Ectodermal cell (in vitro differentiated cells): ENCODE data around the gene SUPT4H1.

ENCODE experiments used
- H3K27ac ChIP-seq: 2 replicates; pipeline ENCODE4 v1.7.0; 2013; ENCODE audit warnings: mild to moderate bottlenecking, low read depth, low read length; ENCODE audit not compliant: insufficient read depth, poor library complexity, severe bottlenecking
- H3K27me3 ChIP-seq: 2 replicates; pipeline ENCODE4 v1.7.0; 2013; ENCODE audit warnings: mild to moderate bottlenecking, low read length; ENCODE audit not compliant: insufficient read depth, control insufficient read depth, poor library complexity, severe bottlenecking
- H3K36me3 ChIP-seq: one replicate; pipeline ENCODE4 v1.7.0; 2013; ENCODE audit warnings: low read length; ENCODE audit not compliant: control insufficient read depth, insufficient read depth
- H3K4me1 ChIP-seq: one replicate; pipeline ENCODE4 v1.7.0; 2013; ENCODE audit warnings: low read length; ENCODE audit not compliant: control insufficient read depth, insufficient read depth
- H3K4me3 ChIP-seq: 2 replicates; pipeline ENCODE4 v1.7.0; 2013; ENCODE audit warnings: low read depth, low read length, control low read depth; ENCODE audit not compliant: insufficient read depth
- H3K9me3 ChIP-seq: 2 replicates; pipeline ENCODE4 v1.7.0; 2013; ENCODE audit warnings: mild to moderate bottlenecking, low read length, moderate library complexity; ENCODE audit not compliant: control insufficient read depth
- WGBS, 2 experiments: methylation state at CpG; one replicate each; pipeline ENCODE4 v1.1.7; 2013; ENCODE audit warnings: missing lambda C conversion rate in 2 of 2; 5-methylcytosine and 5-hydroxymethylcytosine counted together

SUPT4H1 gene

DNA sequence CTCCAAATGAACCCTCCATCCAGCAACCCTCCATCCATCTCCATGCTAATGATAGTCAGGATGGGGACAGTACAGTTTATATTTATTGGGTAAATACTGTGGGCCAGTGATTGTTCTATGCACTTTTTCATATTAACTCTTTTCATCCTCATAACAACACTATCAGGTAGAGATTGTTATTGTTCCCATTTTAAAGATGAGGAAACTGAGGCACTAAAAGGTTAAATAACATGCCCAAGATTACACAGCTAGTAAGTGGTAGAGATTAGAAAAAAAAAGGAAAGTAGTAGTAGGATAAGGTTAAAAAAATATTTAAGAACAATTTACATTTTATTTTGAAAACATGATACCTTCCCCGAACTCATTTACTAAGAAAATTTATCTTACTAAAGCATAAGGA is 21.9 kb upstream of the SUPT4H1 start:
- no peaks in the 10 kb centered on the region for H3K27me3 ChIP-seq
- no peak overlapping the region for H3K4me3 ChIP-seq
- no peak overlapping the region for H3K27ac ChIP-seq
- 79 to 100% methylated on average over 1 of the region's 1 CpG for WGBS, 2 experiments
- no peaks in the 10 kb centered on the region for H3K9me3 ChIP-seq
- H3K4me1 ChIP-seq = no peaks in the 10 kb centered on the region
- no peaks in the 10 kb centered on the region for H3K36me3 ChIP-seq

DNA sequence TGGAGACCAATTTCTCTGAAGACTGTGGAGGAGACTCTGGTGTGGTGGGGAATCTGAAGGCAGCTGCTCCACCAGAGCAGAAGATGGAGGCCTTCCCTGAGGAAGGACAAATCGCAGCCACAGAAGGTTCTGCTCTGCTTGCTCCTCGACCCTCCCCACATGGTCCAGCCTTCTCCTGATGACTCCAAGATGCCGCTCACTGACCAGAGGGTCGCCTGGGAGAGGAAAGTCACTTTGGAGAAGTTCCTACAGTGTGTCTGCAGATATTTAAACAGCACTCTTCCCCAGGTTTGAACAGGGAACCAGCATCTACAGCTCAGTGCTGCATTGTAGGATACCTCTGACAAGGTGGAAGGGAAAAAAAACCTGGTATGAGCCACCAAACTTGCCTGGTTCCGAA is 21.0 kb upstream of the SUPT4H1 start:
- WGBS, 2 experiments = 96 to 98% methylated on average over 5 of the region's 5 CpGs
- Histone ChIP-seq H3K4me3 (no peak overlapping the region), H3K4me1 (no peaks in the 10 kb centered on the region), H3K27me3 (no peaks in the 10 kb centered on the region), H3K27ac (no peak overlapping the region), H3K36me3 (no peaks in the 10 kb centered on the region), H3K9me3 (no peaks in the 10 kb centered on the region)

DNA sequence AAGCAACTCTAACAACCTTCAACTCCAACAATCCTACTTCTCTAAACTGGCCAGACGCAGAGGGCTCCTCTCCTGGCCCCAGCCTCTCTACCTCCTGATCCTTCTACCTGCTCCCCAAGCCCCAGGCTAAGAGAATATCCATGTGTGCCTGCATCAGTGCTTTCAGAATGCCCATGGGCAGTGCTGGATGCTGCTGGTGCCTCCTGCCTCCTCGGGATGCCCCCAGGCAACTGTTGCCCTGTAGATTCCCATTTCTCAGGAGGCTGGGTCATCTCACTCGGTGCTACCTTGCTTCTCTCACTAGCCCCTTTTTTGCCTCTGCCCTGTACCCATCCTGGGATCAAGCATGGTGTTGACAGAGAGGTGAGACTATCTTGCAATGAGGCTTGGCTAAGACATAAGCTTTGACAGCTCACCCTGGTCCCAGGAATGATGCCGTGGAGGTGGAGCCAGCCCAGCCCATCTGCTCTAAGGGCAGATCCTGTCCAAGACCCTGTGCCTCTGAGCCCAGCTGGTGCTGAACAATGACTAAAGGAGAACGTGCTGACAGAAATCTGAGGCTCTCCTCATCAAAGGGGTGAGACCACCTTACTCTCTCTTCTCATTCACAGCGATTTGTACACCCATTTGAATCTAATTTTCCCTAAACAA is 19.4 kb upstream of the SUPT4H1 start:
- 90 to 91% methylated on average over 6 of the region's 6 CpGs for WGBS, 2 experiments
- H3K27ac ChIP-seq = no peak overlapping the region
- no peaks in the 10 kb centered on the region for H3K36me3 ChIP-seq
- H3K27me3 ChIP-seq = no peaks in the 10 kb centered on the region
- H3K9me3 ChIP-seq = no peaks in the 10 kb centered on the region
- H3K4me3 ChIP-seq = no peak overlapping the region
- no peaks in the 10 kb centered on the region for H3K4me1 ChIP-seq

DNA sequence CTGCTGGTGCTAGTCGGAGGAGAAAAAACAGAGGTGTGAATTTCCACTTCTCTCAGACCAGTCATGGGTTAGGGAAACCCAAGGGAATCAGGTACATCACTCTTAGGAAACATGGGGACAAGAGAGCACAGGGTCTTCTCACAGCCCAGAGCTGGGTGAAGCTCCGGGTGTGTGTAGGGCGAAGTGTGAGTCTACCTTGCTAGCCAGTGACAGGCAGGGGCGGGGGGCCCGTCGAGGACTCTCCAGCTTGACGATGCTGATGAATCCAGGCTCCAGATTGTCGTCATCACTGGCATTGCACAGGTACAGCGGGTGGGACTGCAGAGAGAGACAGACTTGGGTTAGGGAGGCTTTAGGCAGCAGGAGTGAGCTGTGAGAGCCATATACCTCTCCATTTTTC is 18.7 kb upstream of the SUPT4H1 start:
- Histone ChIP-seq H3K27ac (no peak overlapping the region), H3K4me1 (no peaks in the 10 kb centered on the region)
- 97 to 98% methylated on average over 9 of the region's 9 CpGs for WGBS, 2 experiments

DNA sequence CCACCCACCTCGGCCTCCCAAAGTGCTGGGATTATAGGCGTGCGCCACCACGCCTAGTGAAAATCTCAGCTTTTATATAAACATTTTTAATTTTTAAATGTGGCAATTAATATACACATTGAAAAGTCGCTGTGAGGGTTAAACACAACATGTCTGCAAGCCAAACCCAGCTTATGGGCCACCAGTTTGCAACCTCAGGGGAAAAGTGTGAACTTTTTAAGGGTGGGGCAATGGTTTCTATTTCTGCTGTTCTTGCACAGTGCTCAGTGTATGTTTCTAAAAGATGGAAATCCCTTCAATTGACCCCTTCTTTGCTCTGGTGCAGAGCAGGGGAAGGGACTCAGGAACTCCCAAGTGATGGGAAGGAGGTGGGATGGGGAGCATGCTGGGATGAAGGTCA is 18.3 kb upstream of the SUPT4H1 start:
- H3K36me3 ChIP-seq = no peaks in the 10 kb centered on the region
- WGBS, 2 experiments = 93 to 94% methylated on average over 2 to 5 of the region's 5 CpGs
- H3K27ac ChIP-seq = no peak overlapping the region
- no peak overlapping the region for H3K4me3 ChIP-seq
- no peaks in the 10 kb centered on the region for H3K27me3 ChIP-seq
- H3K9me3 ChIP-seq = no peaks in the 10 kb centered on the region
- H3K4me1 ChIP-seq = no peaks in the 10 kb centered on the region

More for the DNA sequence above, 18.7 kb upstream of the SUPT4H1 start:
- no peaks in the 10 kb centered on the region for H3K27me3 ChIP-seq
- H3K4me3 ChIP-seq = no peak overlapping the region
- H3K36me3 ChIP-seq = no peaks in the 10 kb centered on the region
- H3K9me3 ChIP-seq = no peaks in the 10 kb centered on the region

DNA sequence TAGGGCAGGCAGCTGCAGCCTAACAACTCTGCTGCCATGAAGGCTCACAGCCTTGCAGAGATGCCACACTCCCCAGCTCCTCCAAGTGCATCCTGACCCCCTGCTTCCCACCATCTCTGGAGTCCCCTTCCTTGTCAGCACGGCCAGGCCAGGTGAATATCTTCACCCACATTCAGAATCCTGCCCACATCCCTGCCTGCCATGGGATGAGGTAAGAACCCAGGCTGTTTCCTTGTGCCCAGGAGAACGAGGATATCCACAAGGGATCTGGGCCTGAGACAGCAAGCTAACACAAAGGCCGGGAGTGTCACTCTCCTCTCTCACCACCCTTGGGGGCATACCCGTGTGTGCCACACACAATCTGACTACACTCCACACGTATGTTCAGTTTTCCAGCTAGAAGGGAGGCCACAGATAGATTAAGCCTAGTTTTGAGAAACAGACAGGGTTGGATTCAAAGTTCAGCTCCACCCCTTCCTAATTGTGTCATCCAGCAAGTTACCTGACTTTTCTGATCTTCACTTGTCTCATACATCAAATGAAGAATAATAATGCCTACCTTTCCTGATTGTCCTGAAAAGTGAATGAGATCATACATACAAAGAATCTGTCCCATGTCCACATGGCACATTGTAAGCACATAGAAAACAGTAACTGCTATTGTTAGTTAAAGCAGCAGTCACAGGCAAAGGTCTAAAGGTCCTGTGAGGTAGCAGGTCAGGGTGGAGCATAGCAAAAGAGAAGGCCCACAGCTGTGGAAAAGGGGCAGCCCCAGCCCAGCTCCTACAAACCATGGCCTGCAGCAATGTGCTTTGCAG is 17.4 kb upstream of the SUPT4H1 start:
- Histone ChIP-seq H3K27ac (no peak overlapping the region), H3K27me3 (no peaks in the 10 kb centered on the region), H3K9me3 (no peaks in the 10 kb centered on the region), H3K4me3 (no peak overlapping the region), H3K4me1 (peaks cover 2% of the 10 kb centered on the region), H3K36me3 (no peaks in the 10 kb centered on the region)
- 87 to 89% methylated on average over 5 of the region's 5 CpGs for WGBS, 2 experiments

DNA sequence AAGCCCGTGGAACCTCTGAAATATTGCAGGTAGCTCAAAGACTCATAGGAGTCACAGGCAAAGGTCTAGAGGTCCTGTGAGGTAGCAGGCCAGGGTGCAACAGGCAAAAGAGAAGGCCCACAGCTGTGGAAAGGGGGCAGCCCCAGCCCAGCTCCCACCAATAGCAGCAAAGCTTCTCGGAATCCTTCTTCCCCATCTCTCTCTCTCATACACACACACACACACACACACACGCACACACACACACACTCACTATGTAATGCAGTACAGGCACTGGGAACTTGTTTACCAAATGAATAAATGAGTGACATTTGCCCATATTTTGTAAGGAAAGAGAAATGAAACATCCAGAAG is 16.8 kb upstream of the SUPT4H1 start:
- Histone ChIP-seq H3K27ac (no peak overlapping the region), H3K4me3 (no peak overlapping the region), H3K36me3 (no peaks in the 10 kb centered on the region), H3K27me3 (no peaks in the 10 kb centered on the region), H3K9me3 (no peaks in the 10 kb centered on the region), H3K4me1 (peaks cover 7% of the 10 kb centered on the region)
- 81 to 100% methylated on average over 2 to 3 of the region's 3 CpGs for WGBS, 2 experiments

DNA sequence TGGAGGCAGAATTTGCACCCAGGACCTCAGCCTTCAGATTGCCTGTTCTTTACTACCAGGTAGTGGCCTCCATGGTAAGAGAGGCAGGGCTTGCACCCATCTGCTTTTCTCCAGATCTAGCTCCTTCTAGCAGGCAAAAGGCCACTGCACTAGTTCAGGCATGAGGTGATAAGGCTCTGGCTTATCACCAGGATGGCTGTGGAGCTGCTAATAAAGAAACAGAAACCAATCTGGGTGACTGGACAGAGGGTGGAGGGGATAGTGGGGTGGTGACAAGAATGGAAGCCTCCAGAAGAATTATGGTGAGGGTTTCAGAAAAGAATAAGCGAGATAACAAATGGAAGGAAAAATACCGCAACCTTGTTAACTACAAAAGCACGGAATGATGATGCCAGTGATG is 15.5 kb upstream of the SUPT4H1 start:
- Histone ChIP-seq H3K36me3 (no peaks in the 10 kb centered on the region), H3K27me3 (no peaks in the 10 kb centered on the region), H3K4me1 (peaks cover 12% of the 10 kb centered on the region), H3K9me3 (no peaks in the 10 kb centered on the region), H3K4me3 (no peak overlapping the region), H3K27ac (no peak overlapping the region)
- 97 to 98% methylated on average over 3 of the region's 3 CpGs for WGBS, 2 experiments

DNA sequence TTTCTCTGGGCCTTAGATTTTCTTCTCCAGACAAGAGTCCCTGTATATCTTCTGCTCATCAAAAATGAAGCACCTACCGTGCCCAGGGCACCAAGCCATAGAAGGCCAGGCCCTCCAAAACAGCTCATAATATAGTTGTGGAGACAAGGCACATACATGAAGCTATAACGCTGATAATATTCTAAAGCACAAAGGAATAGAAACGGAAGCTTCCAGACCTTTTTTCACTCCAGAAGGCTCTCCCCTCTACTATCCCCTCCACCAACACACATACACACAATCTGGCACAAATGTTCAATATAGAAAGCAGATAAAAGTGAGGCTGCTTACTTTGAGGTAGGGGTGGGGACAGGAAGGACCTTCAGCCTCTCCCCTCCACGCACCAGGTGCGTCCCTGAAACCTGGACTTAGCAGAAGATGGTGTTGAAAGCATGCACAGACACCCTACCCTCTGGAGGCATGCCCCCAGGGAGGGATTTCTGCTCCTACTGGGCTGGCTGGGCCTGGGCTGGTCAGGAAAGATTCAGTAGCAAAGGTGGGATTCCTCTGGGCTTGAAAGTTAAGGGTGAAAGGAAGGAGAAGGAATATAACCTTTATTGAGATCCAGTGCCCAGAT is 14.1 kb upstream of the SUPT4H1 start:
- H3K27me3 ChIP-seq = no peaks in the 10 kb centered on the region
- no peak overlapping the region for H3K4me3 ChIP-seq
- no peak overlapping the region for H3K27ac ChIP-seq
- H3K9me3 ChIP-seq = no peaks in the 10 kb centered on the region
- H3K36me3 ChIP-seq = no peaks in the 10 kb centered on the region
- 72 to 73% methylated on average over 5 of the region's 5 CpGs for WGBS, 2 experiments
- H3K4me1 ChIP-seq = peaks cover 12% of the 10 kb centered on the region

DNA sequence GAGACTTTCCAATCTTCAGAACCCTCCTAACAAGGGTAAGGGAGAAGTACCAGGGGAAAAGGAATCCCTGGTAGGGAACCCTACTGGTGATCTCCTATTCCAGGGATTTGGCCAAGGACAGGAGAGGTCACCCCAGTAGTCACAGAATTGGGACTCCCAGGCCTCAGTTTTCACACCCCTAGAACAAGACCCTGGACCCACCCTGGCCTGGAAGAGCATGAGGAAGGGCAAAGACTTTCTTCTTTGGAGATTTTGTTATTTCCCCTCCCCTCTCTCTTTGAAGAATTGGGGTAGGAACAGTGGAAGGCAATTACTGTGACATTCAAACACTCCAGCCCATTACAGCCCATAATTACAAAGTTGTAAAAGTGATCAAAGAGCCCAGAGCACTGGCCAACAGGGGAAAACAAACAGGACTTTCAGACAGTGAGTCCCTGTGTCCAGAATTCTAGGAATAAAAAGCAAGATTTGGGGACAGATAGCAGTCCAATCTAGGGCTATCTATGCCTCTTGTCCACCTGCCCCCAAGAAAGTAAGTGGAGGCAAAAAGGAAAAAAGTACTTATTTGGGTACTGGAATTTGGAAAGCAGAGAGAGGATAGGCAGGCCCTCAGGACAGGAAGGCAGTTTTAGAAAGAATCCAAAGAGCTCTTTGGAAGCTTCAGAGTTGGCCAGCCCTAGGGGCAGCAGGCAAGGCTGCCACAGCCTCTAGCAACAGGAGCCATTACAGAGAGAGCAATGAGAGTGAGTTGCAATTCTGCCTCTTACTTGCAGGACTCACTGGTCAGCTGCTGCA is 13.4 kb upstream of the SUPT4H1 start:
- Histone ChIP-seq H3K36me3 (no peaks in the 10 kb centered on the region), H3K9me3 (no peaks in the 10 kb centered on the region), H3K27me3 (no peaks in the 10 kb centered on the region), H3K27ac (no peak overlapping the region), H3K4me3 (no peak overlapping the region), H3K4me1 (peaks cover 12% of the 10 kb centered on the region)
